Right renal cortex interstitium (tissue), 3 donors: ENCODE results near the gene DCP1B. TPM values are rescaled to one million over a fixed set of nuclear protein-coding genes. Genes with fewer than 3 reads are reported as not detected.

Experiments
- DNase-seq, 3 donors: peaks; one replicate each; pipeline ENCODE4 v3.0.0-alpha.2; 2013; ENCODE audit warnings: low read depth in 3 of 3, low spot score in 2 of 3
- polyA plus RNA-seq, 3 donors: library from polyadenylated mRNA; unstranded; fragments of 120-200 nt; gene quantifications; one replicate each; pipeline ENCODE4 v1.2.1, GENCODE V29; 2013; ENCODE audit not compliant: insufficient read length in 3 of 3

Gene DCP1B
- 10 to 100 TPM; 28.7 to 35.6 (median 30.5) TPM for polyA plus RNA-seq

DNA sequence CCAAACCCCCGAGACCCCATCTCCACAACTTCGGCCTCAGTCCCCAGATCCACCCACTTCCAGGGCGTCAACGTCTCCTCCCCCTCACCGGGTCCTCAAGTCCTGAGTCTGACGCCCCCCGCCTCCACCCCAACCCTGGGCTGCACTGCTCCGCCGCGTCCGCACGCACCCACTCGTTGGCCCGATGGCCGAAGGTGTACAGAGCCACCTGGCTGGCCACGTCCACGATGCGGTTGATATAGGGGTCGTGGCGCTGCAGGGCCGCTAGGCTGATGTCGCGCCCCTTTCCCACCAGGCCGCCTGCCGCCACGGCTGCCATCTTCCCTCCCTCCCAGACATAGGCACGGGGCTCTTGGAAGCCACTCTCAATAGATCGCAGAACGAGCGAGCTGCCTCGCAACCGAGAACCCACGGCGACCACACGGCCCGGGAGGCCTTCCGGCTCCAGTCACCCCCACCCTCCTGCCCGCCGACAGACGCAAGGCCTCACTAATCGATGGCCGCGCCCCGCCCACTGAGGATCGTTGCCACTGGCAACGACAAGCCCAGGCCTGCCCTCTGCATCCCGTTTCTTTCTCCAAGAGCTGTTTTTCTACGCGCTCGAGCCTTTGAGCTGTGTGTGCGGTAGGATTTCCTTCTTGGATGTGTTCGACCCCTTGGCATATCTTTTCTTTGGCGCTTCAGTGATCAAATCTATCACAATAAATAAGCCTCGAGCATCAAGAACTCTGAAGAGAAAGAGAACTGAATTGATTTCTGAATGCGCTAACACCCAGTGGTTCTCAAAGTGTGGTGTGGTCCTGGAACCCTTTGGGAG lies at the start of gene DCP1B:
TSS of gene DCP1B (minus strand) at position 345 of the 817 bp plus-strand sequence. CDS start at position 319, 26 bp downstream.
- peak; percentile 82 to 91 (median 84) for DNase-seq

DNA sequence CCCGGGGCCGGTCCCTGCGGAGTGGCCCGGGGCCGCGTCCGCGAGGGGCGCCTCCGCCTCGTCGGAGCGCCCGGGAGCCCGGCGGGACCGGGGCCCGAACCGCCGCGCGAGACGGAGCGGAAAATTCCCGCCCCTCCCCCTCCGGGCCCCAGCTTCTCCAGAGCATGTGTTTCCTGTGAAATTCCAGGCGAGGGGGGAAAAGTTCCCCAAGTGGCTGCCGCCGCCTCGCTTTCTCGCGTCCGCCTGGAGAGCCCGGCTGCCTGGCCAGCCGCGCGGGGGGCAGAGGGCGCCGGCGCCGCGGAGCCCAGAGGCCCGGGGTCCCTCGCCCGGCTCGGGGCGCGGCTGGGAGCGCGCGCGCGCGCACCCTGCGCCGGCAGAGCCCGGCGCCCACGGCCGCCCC lies 49.4 kb upstream of the DCP1B start:
- DNase-seq: no peak

DNA sequence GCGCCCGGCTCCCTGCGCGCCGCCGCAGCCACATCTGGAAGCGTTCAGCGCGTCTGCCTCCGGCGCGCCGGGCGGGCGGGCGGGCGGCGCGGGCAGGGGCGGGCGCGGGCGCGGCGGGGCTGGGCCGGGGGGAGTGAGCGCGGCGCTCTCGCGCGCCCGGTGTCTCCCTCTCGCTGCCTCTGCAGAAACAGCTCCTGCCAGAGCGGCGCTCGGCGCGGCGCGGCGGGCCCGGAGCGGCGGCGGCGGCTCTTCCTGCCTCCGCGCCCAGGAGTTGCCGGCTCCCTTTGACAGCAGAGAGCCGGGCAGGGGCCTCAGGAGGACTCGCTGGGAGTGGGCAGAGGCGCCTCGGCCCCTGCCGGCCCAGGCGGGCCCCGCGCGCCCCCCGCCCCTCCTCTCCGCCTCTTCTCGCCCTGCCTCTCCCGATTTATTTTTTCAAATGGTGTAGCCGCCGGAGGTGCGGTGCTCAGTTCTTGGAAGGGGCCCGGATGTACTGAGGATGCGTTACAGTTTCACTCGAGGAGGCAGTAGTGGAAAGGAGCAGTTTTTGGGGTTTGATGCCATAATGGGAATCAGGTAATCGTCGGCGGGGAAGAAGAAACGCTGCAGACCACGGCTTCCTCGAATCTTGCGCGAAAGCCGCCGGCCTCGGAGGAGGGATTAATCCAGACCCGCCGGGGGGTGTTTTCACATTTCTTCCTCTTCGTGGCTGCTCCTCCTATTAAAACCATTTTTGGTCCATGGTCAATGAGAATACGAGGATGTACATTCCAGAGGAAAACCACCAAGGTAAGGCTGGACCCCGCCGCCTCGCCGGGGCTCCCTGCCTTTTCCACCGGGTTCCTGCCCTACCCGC lies 48.8 kb upstream of the DCP1B start, which contains the start of gene CACNA1C:
TSS of gene CACNA1C (plus strand) at position 162 of the 853 bp plus-strand sequence. CDS start at position 738, 576 bp downstream.
- no peak for DNase-seq

DNA sequence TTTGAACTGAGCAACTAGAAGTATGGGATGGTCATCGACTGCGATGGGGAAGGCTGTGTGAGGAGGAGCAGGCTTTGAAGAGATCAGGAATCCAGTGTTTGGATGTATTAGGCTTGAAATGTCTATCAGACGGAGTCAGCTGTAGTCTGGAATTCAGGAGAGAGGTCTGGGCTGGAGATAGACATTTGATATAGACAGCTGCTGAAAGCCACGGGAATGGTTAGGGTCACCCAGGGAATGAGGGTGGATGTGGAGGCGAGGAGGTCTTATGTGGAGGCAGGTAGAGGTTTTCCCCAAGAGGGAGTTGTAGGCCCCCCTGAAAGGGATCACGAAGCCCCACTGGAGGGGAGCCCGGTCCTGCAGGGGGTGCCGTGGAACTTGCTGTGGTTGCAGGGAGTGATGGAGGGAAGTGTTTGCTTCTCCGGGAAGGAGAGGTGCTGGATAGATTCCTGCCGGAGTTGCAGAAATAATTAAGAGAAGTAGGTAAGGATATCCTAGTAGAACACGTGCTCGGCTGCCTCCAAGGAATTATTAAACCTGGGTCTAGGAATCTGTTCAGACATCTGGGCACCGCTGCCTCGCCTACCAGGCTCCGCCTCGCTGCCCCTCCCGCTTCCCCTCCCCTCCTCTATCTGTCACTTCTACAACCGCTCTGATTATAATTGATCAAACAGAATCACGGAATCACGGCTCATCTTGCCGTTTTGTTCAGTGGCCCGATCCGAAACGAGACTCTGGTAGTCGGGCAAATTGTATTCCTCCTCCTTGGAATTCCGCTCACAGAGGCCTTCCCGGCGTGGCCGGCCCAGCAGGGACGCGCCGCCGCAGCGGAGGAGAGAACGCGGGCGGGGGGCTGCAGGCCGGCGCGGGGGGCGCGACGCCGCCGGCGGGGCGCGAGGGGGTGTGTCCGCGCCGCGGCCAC lies 47.7 kb upstream of the DCP1B start:
- no peak for DNase-seq

DNA sequence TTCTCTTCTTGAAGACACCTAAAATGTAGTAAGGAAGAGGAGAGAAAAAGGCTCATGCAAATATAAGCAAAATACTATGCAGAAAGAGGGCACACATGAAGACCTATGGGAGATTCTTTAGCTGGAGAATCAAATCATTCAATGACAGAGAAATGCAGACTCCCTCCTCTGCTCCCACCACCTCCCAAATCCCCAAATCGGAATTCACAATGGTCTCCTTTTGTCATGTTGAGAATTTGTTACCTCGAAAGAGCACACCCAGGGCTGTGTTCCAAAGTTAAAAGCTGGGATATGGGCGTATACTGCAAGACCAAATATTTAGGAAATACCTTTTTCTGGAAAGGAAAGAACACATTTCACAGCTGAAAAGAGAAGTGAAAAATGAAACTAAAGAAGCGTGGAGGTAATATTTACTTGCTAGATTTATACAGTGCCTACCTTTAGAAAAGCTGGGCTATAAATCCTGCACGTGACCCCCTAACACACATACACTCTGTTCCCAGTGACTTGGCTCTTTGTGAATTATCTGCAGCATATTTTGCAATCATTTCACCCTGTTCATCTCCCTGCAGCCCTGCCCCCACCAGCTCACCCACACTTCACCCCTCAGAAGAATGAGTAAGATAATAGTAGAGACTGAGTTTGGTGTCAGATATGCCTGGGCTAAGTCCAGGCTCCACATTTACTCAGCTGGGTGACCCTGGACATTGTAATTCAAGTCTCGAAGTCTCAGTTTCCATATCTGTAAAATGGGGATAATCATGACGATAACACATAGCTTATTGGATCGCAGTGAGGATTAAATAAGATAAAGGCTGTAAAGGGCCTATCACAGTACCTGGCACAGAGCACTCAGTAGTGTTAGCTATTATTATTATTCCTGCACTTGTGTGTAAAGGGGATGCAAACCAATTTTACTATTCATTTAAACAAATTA lies 45.6 kb upstream of the DCP1B start:
- DNase-seq: no peak

DNA sequence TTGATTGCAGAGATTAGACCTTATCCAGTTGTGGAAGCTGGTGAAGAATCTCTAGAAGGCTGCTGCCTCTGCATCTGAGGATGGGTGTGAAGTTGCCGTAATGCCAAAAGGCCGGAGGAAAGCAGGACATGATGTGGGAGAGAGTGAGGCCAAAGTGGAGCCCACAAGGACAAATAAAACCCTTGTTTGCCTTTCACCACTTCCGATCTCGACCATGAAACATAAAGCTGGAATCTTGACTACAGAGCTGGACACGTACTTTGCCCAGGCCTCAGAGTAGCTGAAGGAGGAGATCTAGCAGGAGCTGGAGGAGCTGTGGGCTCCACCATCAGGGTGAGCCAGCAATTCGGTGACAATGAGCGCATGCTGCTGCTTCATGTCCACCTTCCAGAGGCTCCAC lies 43.5 kb upstream of the DCP1B start:
- DNase-seq: no peak

DNA sequence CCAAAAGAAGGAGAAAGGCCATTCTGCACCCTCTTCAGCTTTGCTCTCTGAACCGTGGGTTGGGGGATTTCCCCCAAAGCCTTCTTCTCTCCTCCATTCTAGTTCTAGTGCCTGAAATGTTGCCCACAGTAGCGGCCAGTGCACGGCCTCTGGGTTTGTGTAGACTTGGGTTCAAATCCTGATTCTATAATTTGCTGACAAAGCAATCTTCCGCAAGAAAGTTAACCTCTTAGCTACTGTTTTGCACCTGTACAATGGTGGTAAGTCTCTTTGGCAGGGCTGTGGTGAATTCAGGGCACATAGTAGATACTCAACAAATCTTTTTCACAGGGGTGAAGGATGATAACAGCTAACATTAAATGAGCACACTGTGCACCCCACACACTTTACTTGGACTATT lies 42.7 kb upstream of the DCP1B start:
- no peak for DNase-seq

DNA sequence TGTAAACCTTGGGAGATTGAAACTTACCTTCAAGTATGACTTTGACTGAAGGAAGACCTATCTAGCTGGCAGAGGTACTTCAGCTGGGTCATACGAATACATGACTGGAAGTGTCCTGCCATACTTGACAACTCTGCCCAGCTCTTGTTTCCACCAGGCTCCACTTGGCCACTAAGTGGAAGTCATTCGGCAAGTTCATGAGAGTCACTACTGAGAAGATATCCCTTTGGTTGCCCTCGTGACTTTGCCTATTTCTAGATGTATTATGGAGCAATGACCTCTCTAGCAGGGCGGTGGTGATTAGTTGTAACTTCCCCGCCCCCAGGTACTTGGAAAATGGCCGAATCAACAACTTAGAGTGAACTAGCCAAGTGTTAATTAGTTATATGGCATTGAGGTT lies 39.9 kb upstream of the DCP1B start:
- DNase-seq: no peak

DNA sequence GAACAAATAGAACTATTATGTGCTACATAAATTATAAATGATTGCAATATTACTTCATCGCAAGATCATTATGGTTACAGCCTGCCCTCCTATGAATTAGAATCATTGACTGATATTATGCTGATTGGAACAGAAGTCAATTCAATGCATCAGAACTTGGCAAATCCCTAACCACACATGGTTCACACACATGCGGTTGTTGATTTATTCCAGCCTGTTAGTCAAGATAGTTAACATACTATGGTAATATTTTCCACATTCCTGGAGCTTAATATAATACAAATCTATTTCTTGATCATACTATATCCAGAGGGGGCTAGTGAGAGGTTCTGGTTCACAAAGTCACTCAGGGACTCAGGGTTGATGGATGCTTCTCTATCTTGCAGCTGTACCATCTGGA lies 38.8 kb upstream of the DCP1B start:
- DNase-seq: no peak

DNA sequence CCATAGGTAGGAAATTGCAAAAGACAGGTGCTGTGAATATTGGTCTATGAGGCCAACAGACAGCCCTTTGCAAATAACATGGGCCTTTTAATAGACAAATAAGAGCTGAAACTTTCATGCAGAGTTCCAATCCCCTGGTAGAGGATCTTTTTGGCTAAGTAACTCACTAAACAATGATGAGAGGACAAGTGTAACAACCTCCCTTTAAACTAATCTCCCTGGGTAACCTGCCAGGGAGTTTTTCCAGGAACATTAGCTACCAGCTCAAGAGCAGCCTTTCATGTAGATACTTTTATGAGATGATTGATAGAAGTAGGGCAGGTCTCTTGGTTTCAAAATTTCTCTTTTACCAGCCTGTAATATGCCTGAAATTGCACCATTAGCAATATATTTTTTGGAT lies 34.8 kb upstream of the DCP1B start:
- DNase-seq: no peak

DNA sequence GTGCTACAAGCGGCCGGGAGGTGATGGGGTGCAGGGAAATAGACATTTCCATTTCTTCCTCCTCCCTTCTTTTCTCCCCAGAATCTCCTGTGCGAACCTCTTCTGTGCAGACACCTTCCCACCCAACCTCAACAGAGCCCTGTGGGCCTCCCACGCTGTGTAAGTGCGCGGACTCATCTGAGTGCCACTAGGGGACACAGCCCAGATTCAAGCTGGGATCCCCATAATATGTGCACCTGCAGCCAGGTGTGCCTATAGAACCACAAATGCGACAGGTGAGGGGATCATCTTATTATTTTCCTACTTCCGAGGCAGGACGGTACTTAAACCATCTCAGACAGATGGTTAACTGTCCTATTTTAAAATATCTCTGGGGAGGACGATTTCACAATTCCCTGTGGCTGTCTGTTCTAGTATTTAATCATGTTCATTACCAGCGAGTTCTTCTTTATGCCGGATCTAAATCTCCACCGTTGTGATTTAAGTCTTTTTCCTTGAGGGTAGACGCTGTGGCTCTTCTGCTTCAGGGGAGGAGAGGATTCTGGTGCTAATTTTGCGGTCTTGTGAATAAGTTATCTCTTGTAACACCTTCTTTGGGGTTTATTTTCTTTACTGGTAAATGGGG lies 31.3 kb upstream of the DCP1B start:
- DNase-seq: no peak

DNA sequence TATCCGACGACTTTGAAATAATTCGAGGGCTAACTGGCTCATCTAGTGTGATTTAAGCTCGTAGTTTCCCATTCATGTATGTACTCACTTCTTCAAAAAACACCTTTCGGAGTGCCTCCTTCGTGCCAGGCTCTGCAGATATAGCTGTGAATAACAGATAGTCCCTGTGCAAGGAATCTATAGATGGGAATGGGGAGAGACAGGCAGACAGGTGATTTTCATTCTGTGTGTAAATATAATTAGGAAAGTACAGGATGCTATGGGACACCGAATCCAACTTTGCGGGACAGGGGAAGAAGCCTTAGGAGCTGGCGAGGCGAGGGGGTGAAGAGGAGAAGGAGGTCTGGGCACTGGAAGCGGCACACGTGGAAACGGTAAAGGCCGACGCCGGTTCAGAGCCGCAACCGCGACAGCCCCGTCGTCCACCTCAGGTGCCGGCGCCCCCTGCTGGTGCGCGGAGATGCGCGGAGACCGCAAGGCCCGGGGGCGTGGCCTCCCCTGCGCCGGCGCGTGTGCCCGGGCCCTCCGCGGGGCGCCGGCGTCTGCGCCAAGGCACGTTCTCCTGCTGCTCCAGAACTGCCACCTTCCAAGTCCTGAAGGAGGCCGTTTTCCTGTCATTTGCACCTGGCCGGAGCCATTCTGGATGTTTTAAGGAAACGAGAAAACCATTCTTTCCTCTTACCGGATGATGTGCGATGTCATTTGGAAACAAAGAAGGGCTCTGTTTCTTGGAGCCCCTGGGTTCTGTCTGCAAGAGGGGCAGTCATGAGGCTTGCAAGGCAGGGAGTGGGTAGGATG lies 30.6 kb upstream of the DCP1B start:
- DNase-seq: peak in 1 of 3 donors; percentile 75

DNA sequence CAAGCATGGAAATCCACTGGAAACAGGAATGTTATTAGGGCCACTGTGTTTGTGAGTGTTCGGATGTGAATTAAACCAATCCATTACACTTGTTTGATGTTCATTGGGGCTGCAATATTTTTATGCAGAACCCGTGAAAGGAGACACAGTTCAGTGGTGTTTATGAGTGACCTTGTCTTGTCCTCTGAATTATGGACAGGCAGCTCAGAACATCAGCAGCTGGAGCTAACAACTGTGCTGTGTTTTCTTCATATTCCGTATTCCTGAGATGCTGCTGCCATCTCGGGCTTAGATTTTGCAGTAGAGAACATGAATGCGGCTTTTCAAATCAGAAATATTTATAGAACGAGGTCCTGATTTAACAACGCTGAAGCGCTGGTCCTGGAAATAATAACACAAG lies 28.2 kb upstream of the DCP1B start:
- DNase-seq: no peak

DNA sequence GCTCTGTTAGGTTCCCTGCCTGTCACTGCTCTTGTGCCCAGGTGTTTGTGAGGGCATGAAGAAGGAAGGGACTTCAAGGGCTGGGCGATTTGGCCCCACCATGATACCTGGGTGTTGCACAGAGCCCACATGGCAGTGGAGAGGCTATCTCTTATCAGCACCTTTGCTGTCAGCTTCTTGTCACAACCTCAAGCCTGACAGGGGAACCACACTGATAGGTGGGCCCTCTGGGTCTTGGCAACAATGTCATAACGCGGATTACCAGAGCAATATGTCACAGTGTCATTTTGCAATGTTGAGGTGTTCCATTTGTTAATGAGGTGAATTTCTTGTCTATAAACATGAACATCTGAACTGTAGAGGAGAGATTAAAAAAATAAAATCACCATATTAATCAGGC lies 25.6 kb upstream of the DCP1B start:
- no peak for DNase-seq

DNA sequence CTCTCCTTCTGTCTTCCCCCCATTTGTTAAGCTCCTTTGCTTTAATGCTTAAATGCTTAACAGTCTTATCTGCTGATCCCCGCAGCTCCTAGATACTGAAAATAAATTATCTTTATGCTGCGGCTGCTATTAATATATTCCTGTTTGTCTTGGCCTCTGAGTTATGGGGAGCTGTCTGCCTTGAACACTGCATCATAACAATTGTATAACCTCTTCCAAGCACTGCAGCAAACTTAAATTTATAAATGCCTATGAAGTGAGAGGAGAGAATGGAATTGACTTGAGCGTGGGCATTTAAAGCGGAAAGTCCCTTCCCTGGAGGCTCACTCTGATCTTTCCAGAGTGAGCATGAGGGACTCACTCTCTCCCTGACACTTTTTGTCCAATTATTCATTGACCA lies 23.1 kb upstream of the DCP1B start:
- DNase-seq: no peak

DNA sequence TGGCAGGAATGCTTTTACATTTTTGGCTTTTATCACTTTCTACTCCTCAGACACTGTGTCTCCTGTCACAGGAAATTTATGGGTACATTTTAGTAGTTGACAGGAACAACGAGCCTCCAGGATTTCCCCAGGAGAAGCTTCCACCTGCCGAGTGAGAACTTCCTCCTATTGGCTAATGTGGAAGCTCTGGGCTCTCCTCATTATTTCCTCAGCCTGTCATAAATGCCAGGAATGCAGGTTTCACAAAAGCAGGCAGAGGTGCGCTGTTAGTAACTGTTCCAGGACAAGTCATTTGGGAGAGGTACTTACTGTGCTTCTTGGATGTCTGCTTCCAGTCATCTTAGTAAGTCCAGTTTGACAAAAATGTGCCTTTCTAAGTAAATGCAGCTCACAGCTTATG lies 19.1 kb upstream of the DCP1B start:
- no peak for DNase-seq

DNA sequence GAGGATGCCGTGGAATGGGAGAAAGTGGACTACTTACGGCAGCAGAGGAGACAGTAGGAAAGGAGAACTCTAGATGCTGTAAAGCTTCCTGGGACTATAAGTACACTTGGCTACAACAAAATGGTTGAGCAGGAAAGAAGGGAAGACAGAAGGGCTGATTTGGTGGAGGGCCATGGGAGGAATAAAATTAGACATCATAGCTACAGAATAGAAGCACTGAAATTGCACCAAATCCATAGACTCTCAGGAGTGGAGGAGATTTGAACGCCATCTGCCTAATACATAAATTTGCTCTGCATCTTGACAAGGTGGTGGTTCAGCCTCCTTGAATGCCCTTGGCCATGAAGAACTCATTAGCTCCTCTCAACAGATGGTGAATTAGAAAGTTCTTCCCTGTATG lies 16.3 kb upstream of the DCP1B start:
- DNase-seq: no peak

DNA sequence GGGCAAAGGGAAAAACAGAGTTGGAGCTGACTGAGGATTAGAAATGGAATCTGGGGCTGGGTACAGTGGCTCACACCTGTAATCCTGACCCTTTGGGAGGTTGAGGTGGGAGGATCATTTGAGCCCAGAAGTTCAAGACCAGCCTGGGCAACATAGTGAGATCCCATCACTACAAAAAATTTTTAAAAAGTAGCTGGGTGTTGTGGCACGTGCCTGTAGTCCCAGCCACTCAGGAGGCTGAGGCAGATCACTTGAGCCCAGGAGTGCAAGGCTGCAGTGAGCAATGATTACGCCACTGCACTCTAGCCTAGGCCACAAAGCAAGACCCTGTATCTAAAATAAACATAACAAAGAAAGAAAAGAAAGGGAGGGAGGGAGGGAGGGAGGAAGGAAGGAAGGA lies 14.9 kb upstream of the DCP1B start:
- no peak for DNase-seq
